Right lung (tissue), 5 donors: Measurements from ENCODE around the gene AGO4. TPM values are rescaled to one million over a fixed set of nuclear protein-coding genes. Genes with fewer than 3 reads are reported as not detected.
"Not testable (repeated sequence)": the region's sequence is repeated elsewhere in the genome, so short reads cannot be mapped to it uniquely, and the experiment has no call there.

ENCODE experiments used
- DNase-seq, 2 donors: peaks; one replicate each; pipeline ENCODE4 v3.0.0-alpha.2; 2013
- polyA plus RNA-seq, 5 donors: library from polyadenylated mRNA; unstranded; fragments of 120-200 nt; gene quantifications; one replicate each; pipeline versions ENCODE4 v1.2.1 to v1.2.3, GENCODE V29; 2013; ENCODE audit warnings: inconsistent platforms in 1 of 5, low replicate concordance in 1 of 5; ENCODE audit not compliant: insufficient read length in 5 of 5, insufficient read depth in 1 of 5

The AGO4 gene
- polyA plus RNA-seq, 5 donors: 21.6 to 37.4 (median 30.9) TPM

GRCh38 chr1:35809114-35810095, 1.6 kb downstream of the AGO4 start:
- no peak for DNase-seq

- no peak for DNase-seq
Observed at GRCh38 chr1:35810096-35810881, 2.5 kb downstream of the AGO4 start.

DNA sequence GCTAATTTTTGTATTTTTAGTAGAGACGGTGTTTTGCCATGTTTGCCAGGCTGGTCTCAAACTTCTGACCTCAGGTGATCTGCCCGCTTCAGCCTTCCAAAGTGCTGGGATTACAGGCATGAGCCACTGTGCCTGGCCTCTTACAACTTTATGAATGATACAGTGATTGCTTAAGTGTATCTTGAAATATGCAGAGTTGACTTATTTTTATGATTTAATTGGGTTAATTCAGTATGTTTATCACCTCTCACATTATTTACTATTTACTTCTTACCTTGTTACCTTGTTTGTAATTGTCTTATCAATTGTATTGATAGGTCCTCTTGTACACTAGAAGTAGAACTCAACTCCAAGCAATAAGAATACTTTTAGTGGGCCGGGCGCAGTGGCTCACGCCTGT, 4.9 kb downstream of the AGO4 start:
- DNase-seq: not testable (repeated sequence)

DNA sequence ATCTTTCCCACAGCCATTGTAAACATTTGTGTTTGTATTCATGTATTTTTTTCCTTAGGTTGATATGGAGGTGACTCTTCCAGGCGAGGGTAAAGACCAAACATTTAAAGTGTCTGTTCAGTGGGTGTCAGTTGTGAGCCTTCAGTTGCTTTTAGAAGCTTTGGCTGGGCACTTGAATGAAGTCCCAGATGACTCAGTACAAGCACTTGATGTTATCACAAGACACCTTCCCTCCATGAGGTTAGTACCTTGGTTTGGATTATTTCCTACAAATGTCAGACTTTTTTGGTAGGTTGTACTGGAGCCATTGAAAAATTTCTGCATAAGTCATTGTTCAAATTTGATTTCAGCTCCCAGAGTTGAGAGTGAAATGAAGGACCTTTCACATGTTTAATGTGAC, 17.4 kb downstream of the AGO4 start:
- no peak for DNase-seq

DNA sequence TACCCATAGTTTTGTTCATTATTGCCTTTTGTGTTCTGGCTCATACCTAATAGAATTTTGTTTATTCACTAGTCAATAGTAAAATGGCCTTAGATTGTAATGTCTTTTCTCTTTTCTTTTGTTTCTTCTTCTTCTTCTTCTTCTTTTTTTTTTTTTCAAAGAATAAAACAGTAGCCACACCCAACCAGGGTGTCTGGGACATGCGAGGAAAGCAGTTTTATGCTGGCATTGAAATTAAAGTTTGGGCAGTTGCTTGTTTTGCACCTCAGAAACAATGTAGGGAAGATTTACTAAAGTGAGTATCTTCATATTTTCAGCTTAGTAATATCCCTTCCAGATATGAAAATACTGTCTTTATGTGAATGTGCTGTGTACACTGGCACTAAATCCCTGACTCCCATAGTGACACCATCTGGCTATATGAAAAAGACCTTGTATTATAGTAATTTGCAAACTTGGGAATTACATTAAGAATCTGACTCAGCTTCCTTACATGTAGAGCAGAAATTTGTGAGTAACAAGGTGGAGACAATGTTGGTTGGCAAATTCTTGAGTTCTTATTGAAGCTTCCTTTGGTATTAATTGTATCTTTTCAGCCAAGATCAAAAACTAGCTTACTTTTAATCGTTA, 24.6 kb downstream of the AGO4 start:
- DNase-seq: no peak

- no peak for DNase-seq
Observed at GRCh38 chr1:35833395-35833794, 25.6 kb downstream of the AGO4 start.

GRCh38 chr1:35834218-35834617, 26.4 kb downstream of the AGO4 start:
- no peak for DNase-seq

DNA sequence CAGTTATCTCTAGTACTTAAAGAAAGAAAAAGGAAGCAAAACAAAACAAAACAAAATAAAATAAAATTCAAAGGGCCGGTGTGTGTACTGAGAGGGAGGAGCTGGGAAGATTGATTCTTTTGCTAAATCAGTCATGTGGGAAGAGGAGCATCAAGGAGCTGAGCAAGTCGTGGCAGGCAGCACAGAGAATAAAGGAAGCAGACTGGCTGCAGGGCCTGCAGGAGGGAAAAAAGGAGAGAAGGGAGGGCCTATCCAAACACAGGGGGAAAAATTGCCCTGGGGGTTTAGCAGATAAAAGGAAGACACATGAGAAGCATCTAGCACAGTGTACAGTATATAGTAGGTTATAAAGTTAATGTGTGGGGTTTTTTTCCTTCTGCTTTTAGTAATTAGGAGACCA, 27.6 kb downstream of the AGO4 start:
- DNase-seq: no peak

DNA sequence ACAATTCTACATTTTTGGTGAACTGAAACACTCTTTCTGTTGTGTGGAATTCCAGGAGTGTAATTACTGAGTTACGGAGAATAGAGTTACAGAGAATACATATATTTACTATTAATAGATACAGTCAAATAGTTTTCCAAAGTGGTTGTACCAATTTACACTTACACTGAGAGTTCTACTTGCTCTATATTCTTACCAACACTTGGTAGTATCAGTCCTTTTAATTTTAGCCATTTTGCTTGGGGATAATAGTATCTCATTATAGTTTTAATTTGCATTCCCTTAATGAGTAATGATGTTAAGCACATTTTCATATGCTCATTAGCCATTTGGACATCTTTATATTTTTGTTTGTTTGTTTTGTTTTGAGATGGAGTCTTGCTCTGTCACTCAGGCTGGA, 28.9 kb downstream of the AGO4 start:
- no peak for DNase-seq

- DNase-seq: no peak
Observed at GRCh38 chr1:35838693-35839245, 31.0 kb downstream of the AGO4 start.

- no peak for DNase-seq
Observed at GRCh38 chr1:35844826-35845225, 37.0 kb downstream of the AGO4 start.

- no peak for DNase-seq
Observed at GRCh38 chr1:35845766-35846165, 38.0 kb downstream of the AGO4 start.

- DNase-seq: no peak
Observed at GRCh38 chr1:35847935-35848565, 40.2 kb downstream of the AGO4 start.

- no peak for DNase-seq
Observed at GRCh38 chr1:35850051-35850450, 42.2 kb downstream of the AGO4 start.

DNA sequence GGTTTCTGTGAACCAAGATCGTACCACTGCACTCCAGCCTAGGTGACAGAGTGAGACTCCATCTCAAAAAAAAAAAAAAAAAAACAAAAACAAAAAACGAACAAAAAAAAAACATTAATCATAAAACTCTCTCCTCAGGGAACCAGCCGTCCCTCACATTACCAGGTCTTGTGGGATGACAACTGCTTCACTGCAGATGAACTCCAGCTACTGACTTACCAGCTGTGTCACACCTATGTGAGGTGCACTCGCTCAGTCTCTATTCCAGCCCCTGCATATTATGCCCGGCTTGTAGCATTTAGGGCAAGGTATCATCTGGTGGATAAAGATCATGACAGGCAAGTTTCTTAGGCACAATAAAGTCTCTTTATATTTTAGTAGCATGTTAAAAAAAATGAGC, 42.9 kb downstream of the AGO4 start:
- DNase-seq: no peak

- peak; percentile 69 to 75 for DNase-seq
Observed at GRCh38 chr1:35851132-35851869, 43.5 kb downstream of the AGO4 start.

DNA sequence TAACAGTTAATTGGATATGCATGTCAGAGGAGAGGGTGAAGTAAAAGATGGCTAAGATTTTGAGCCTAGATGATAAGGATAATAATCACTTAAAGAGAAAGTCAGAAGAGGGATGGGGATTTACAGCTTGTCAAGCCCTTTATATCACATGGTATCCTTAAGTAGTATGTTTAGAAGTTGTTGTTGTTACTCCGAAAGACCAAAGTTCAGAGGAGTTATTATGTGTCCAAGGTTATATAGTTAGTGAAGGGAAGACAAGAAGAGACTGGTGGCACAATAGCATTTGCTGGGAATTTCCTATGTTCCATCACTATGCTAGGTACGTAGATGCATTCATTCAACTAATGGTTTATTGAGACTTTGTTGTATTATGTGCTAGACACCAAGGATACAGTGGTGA, 44.4 kb downstream of the AGO4 start:
- DNase-seq: no peak

DNA sequence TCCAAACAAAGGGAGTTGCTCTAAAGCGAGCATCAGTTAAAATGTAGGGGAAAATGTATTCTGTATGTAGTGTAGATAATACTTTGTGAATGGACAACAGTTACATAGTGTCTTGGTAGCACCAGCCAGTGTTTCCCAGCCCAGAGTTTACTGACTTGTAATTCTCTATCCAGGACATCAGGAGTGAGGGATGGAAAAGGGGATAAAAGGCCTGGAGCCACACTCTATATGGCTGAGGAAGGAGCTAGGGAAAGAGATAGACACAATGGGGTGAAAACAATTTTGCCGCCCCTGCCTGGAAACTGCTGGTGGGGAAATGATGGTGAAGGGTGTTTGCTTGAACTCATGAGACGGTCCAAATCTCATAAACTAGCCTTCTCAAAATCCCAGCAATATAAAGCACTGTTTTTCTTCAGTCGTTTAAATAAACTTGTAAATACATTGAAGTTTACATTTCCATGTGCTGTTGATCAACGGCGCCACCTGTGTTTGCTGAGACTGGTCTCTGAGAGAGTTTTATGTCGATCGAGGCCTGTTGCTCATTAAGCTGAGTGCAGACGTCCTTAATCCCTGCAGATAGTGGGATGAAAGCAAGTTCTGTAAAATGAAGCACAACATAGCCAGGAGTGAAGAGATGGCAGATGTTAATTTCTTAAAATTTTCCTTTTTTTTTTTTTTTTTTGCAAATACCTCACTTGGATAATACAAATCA, 47.3 kb downstream of the AGO4 start:
- DNase-seq: no peak

DNA sequence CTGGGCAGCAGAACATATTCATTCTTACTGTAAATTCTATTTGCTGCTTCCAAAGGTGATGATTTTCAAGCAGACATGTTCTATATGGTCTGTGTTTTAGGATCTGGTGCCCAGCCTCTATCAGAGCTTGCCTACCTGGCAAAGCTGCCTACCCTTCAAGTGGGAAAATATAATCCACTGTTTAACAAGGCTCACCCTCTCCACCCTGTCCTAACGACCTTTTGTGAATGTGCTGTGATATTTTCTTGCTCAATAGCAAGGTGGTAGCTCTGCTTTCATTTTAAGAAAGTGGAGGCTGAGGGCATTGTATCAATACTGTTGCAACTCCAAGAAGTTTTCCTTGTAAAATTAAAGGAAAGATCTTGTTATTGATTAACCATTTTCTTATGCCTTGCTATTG, 49.1 kb downstream of the AGO4 start:
- DNase-seq: no peak

GRCh38 chr1:35857830-35858229, 50.0 kb downstream of the AGO4 start:
- DNase-seq: no peak
